GM18526 (cell line): Measurements from ENCODE around the gene WDR7.

Source experiments
- POLR2A ChIP-seq: IDR thresholded peaks from 3 replicates; pipeline ENCODE4 v1.6.1; 2011; ENCODE audit not compliant: insufficient read length; ENCODE audit errors: extremely low read depth

Gene WDR7

DNA sequence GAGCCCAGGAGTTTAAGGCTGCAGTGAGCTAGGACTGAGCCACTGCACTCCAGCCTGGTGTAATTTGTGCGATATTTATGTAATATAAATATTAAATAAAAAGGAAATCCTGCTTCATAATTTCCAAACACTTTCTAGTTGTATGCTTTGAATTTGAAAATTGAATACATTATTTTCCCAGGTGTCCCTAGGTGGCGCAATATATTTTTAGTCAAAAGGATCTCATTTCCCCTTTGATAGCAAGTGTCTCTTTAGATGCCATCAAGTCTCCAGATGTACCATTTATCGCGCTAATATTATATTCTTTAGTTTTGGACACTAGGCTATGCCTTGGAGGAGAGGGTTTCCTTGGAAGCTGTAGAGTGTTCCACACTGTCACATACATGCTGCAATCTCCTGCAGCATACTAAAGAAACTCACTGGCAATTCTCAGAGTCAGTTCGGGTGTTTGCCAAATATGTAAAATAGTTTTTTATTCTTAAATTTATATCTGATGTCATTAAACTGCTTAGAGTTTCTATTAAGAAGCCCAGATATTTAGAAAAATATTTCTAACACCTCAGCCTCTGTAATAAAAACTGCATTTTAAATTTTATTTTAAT, 5.6 kb upstream of the WDR7 start:
- no peak for TF ChIP-seq POLR2A

DNA sequence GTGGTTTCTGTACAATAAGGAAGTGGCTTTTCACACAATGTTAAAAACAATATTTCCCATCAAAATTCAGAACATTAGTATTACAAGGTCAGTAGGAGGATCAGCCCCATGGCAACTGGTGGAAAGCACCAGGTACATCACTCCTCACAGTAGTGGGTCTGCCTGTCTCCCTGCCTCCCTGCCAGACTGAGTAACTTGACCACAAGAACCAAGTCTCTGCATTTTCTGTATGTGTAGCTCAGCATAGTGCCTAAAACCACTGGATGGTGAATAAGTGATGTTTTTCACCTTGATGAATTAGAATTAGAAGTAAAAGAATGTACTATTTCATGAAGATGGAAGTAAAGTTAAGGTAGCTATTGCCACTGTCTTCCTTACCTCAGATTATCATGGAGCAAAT, 4.1 kb upstream of the WDR7 start:
- no peak for TF ChIP-seq POLR2A

GRCh38 chr18:56647951-56648893, 2.9 kb upstream of the WDR7 start:
- TF ChIP-seq POLR2A, result no peak

- no peak for TF ChIP-seq POLR2A
These were observed 1.2 kb upstream of the WDR7 start for GRCh38 chr18:56649996-56650395.

DNA sequence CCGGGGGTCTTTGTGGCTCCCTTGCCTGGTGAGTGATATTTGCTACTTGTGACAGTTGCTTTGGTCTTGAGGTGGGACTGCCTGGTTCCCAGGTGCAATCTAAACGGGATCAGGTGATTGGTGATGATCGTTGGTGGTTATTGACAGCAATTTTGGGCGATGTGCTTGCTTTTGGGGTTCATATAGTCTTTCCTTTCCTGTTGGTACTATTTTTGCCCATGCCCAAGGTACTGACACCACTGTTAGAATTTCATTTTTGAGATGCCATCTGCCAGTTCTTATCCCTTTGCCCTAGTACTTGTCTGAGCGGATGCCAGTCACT, 573 bp downstream of the WDR7 start:
- no peak for TF ChIP-seq POLR2A

GRCh38 chr18:56652802-56653201, 1.6 kb downstream of the WDR7 start:
- no peak for TF ChIP-seq POLR2A

DNA sequence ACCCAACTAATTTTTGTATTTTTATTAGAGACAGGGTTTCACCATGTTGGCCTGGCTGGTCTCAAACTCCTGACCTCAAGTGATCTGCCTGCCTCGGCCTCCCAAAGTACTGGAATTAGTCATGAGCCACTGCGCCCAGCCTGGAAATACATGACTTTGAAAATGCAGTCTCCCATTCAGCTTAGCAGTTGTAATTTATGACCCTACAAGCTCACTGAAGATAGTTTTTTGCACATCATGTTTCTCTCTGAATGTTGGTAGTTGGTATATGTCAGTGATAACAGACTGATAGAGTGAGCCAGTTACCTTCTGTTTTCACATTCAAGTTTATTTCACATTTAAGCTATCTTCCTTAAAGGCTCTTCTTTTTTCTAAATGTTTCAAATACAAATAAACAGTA, 7.1 kb downstream of the WDR7 start:
- TF ChIP-seq POLR2A, result no peak

DNA sequence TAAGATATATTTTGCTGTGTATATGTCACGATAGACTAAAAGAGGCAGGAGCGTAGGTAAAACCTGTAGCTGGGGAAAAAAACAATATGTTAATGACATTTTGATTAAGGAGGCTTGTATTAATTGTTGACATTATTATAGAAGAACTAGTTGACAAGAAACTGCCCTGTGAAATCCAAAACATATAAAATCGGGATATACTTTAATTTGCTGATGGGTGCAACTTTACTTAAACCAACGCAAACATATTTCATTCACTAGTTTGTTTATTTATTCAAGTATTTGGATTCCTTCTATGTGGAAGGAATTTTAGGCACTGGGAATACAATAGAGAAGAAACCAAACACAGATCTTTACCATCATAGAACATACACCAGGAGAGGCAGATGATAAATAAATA, 8.0 kb downstream of the WDR7 start:
- TF ChIP-seq POLR2A, result no peak

DNA sequence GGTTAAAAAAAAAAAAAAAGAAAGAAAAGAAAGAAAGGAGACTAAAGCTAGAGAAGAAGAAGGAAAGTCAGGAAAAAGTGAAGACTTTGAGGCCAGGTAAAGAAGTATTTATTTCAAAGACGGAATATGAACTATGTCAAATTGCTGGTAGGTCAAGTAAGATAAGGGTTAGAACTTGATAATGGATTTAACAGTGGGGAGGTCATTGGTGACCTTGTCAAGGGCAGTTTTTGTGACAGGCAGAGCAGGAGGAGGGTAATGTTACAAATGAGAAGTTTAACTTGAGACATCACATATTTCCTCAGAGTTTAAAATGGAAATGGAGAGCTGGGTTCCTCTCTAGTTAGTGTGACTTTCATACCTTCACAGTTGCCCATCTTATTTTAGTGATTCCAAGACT, 9.5 kb downstream of the WDR7 start:
- no peak for TF ChIP-seq POLR2A

DNA sequence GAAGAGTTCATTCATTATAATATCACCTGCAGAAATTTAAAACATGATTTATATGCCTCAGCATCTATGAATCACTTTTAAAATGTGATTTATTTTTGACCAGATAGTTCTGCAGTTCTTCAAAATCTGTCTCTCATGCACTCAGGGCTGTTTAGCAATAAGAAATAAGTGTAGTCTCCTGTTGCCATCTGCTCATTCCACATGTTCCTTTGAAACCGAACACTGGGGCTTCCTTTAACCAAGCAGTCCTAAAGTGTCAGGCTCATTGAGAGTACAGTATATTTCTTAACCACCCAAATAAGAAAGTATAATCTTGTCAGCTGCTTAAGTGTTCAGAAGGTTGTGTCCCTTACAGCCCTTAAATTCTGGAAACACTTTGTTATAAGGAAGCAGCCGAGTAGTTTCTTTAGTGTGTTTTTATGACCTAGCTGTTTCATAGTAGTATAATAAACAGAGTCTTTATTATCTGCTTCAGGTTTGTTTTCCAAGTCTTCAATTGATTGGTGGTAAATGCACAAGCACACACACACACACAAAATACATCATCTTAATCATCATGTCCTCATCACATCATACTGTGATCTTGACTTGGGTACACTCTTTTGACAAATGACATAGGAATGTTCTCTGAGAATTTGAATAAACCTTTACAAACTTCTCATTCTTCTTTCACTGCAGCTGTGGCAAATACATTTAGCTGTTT, 10.4 kb downstream of the WDR7 start:
- no peak for TF ChIP-seq POLR2A

- no peak for TF ChIP-seq POLR2A
These were observed 10.9 kb downstream of the WDR7 start for GRCh38 chr18:56662063-56662408.

DNA sequence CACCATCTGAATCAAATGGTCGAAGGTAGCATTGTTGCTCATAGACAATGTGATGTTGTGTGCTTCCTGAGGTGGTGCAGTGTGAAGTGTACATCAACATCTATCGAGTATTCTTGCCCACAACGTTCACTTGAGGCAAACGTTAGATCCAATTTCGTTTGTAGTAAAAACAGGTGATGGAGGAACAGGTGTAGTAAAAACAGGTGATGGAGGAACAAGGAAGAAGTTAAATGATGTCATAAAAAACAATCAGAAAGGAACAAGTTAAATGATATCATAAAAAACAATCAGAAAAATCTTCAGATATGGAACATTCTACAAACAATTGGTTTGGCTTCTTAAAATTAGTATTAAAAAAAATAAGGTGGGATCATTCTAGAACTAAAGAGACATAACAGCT, 11.3 kb downstream of the WDR7 start:
- TF ChIP-seq POLR2A, result no peak

- no peak for TF ChIP-seq POLR2A
These were observed 11.7 kb downstream of the WDR7 start for GRCh38 chr18:56662902-56663301.

DNA sequence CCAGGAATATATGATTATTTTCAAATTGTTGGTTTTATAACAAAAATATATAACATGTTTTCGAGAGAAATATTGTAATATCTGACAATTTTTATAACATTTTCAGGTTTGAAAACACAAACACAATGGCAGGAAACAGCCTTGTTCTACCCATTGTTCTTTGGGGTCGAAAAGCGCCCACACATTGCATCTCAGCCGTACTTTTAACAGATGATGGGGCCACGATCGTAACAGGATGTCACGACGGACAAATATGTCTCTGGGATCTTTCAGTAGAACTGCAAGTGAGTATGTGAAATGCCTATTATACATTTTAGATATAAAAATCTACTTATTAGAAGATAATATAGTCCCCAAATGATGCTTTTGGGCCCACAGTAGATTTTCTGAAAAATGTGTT, 21.2 kb downstream of the WDR7 start:
- no peak for TF ChIP-seq POLR2A

- TF ChIP-seq POLR2A, result no peak
These were observed 21.8 kb downstream of the WDR7 start for GRCh38 chr18:56672981-56673380.

- TF ChIP-seq POLR2A, result no peak
These were observed 25.5 kb downstream of the WDR7 start for GRCh38 chr18:56676639-56677038.
